ENCODE results near the gene CCDC85C.

Gene CCDC85C

GRCh38 chr14:99468836-99469592 lies 135.0 kb downstream of the CCDC85C start:
- CTCF ChIA-PET: no interaction called here
- TF ChIP-seq FOXA1 (IDR thresholded peaks at IDR 0.05) (no peak), FOXM1 (IDR thresholded peaks at IDR 0.05; ENCODE audit: borderline replicate concordance) (no peak), PKNOX1 (IDR thresholded peaks at IDR 0.05) (no peak), BHLHE40 (IDR thresholded peaks at IDR 0.05; ENCODE audit: borderline replicate concordance) (no peak), L3MBTL2 (conservative IDR thresholded peaks at IDR 0.05) (no peak), ZNF384 (IDR thresholded peaks at IDR 0.05) (no peak), FOXK2 (IDR thresholded peaks at IDR 0.05) (no peak), SUZ12 (IDR thresholded peaks at IDR 0.05) (no peak)
- POLR2A ChIA-PET: interaction anchor here (1.0 to 1.1 kb wide), 2 partner anchors 12 kb away, joined by 3 to 4 read pairs; partner anchors contain the start of genes CCNK and SETD3
- DNase-seq (ENCODE audit: extremely low spot score): no peak

GRCh38 chr14:99468081-99468480 lies 135.9 kb downstream of the CCDC85C start:
- no peak for TF ChIP-seq SP1 (IDR thresholded peaks at IDR 0.05)
- TF ChIP-seq TARDBP (IDR thresholded peaks at IDR 0.05): no peak
- no peak for TF ChIP-seq CTBP1 (IDR thresholded peaks at IDR 0.05; ENCODE audit: borderline replicate concordance)
- TF ChIP-seq LEF1 (IDR thresholded peaks at IDR 0.05; ENCODE audit: borderline replicate concordance): no peak
- TF ChIP-seq FOXK2 (IDR thresholded peaks at IDR 0.05): no peak
- CTCF ChIA-PET: no interaction called here
- POLR2A ChIA-PET: interaction anchor here (0.8 to 0.9 kb wide), 2 partner anchors 11 to 13 kb away, joined by 3 to 4 read pairs; partner anchors contain the start of gene SETD3
- DNase-seq (ENCODE audit: extremely low spot score): no peak

- no peak for TF ChIP-seq FOXA1 (IDR thresholded peaks at IDR 0.05)
- TF ChIP-seq FOXM1 (IDR thresholded peaks at IDR 0.05; ENCODE audit: borderline replicate concordance): no peak
- no peak for TF ChIP-seq ZNF384 (IDR thresholded peaks at IDR 0.05)
- TF ChIP-seq ELF4 (IDR thresholded peaks at IDR 0.05): no peak
- TF ChIP-seq LEF1 (IDR thresholded peaks at IDR 0.05; ENCODE audit: borderline replicate concordance): no peak
- TF ChIP-seq ARNT (IDR thresholded peaks at IDR 0.05): no peak
- TF ChIP-seq PKNOX1 (IDR thresholded peaks at IDR 0.05): 0 out of 2 replicates have a peak, but pooled peaks have one; percentile 18
- TF ChIP-seq SP1 (IDR thresholded peaks at IDR 0.05): no peak
- TF ChIP-seq L3MBTL2 (conservative IDR thresholded peaks at IDR 0.05): no peak
- ChIA-PET POLR2A (interaction anchor here (0.8 to 0.9 kb wide), 2 partner anchors 12 to 13 kb away, joined by 3 to 4 read pairs; partner anchors contain the start of gene SETD3), CTCF (no interaction called here)
- DNase-seq (ENCODE audit: extremely low spot score): no peak
Measured at GRCh38 chr14:99467336-99468078, 136.5 kb downstream of the CCDC85C start.

- TF ChIP-seq SP1 (IDR thresholded peaks at IDR 0.05) (no peak), SUZ12 (IDR thresholded peaks at IDR 0.05) (no peak)
- CTCF ChIA-PET: no interaction called here
- DNase-seq (ENCODE audit: extremely low spot score): no peak
- POLR2A ChIA-PET: no interaction called here
Measured at GRCh38 chr14:99466758-99467157, 137.2 kb downstream of the CCDC85C start.

GRCh38 chr14:99465288-99465687 lies 138.7 kb downstream of the CCDC85C start:
- TF ChIP-seq FOXM1 (IDR thresholded peaks at IDR 0.05; ENCODE audit: borderline replicate concordance): no peak
- TF ChIP-seq PKNOX1 (IDR thresholded peaks at IDR 0.05): no peak
- TF ChIP-seq ELF4 (IDR thresholded peaks at IDR 0.05): no peak
- no peak for TF ChIP-seq TARDBP (IDR thresholded peaks at IDR 0.05)
- TF ChIP-seq FOXK2 (IDR thresholded peaks at IDR 0.05): no peak
- no peak for TF ChIP-seq ZNF384 (IDR thresholded peaks at IDR 0.05)
- no peak for TF ChIP-seq SUZ12 (IDR thresholded peaks at IDR 0.05)
- no peak for TF ChIP-seq L3MBTL2 (conservative IDR thresholded peaks at IDR 0.05)
- no peak for TF ChIP-seq FOXA1 (IDR thresholded peaks at IDR 0.05)
- no peak for DNase-seq (ENCODE audit: extremely low spot score)
- POLR2A ChIA-PET: no interaction called here
- CTCF ChIA-PET: interaction anchor here (0.6 kb wide), 2 partner anchors 205 to 427 kb away, joined by 3 read pairs; no protein-coding TSS in a partner anchor

- ChIA-PET CTCF (no interaction called here), POLR2A (no interaction called here)
- DNase-seq (ENCODE audit: extremely low spot score): no peak
- TF ChIP-seq SUZ12 (IDR thresholded peaks at IDR 0.05): no peak
- no peak for TF ChIP-seq TARDBP (IDR thresholded peaks at IDR 0.05)
- TF ChIP-seq CTBP1 (IDR thresholded peaks at IDR 0.05; ENCODE audit: borderline replicate concordance): no peak
Measured at GRCh38 chr14:99463974-99464373, 140.0 kb downstream of the CCDC85C start.

- ChIA-PET POLR2A (no interaction called here), CTCF (no interaction called here)
- DNase-seq (ENCODE audit: extremely low spot score): no peak
- TF ChIP-seq HDGF (IDR thresholded peaks at IDR 0.05; ENCODE audit: borderline replicate concordance) (no peak), LEF1 (IDR thresholded peaks at IDR 0.05; ENCODE audit: borderline replicate concordance) (no peak), FOXM1 (IDR thresholded peaks at IDR 0.05; ENCODE audit: borderline replicate concordance) (no peak), SUZ12 (IDR thresholded peaks at IDR 0.05) (no peak), FOXK2 (IDR thresholded peaks at IDR 0.05) (no peak), PKNOX1 (IDR thresholded peaks at IDR 0.05) (no peak), ZNF384 (IDR thresholded peaks at IDR 0.05) (no peak)
Measured at GRCh38 chr14:99462210-99462609, 141.8 kb downstream of the CCDC85C start.

Measured in HEK293T (cell line).